ENCODE data around the gene SPRYD3.

The SPRYD3 gene

GRCh38 chr12:53067993-53068770 lies 11.0 kb downstream of the SPRYD3 start:
- Histone ChIP-seq H2BK15ac (ENCODE audit: low read depth, poor library complexity, severe bottlenecking) (no peak overlapping the region), H3K36me3 (ENCODE audit: control insufficient read depth in 1 of 2, insufficient read depth in 2 of 2, low read depth in 1 of 2, low read length in 2 of 2) (peaks cover 37 to 69% of the 10 kb centered on the region in 2 experiments), H3K4ac (ENCODE audit: low read depth in 1 of 2, low read length in 2 of 2) (no peak overlapping the region), H2AK5ac (ENCODE audit: low read length, severe bottlenecking) (no peak overlapping the region), H3K27me3 (ENCODE audit: control insufficient read depth in 1 of 2, insufficient read depth in 1 of 2, low read length in 2 of 2) (no peaks in the 10 kb centered on the region), H3K23ac (ENCODE audit: low read length in 2 of 2) (no peak overlapping the region), H2BK120ac (ENCODE audit: low read depth, low read length) (no peak overlapping the region), H3K4me2 (ENCODE audit: low read length, poor library complexity, severe bottlenecking) (no peak overlapping the region), H2BK12ac (ENCODE audit: low read length in 2 of 2) (no peak overlapping the region), H3K4me1 (ENCODE audit: control insufficient read depth, insufficient read depth, low read depth, low read length) (peaks cover 29% of the 10 kb centered on the region), H4K8ac (ENCODE audit: low read length) (no peak overlapping the region), H2BK5ac (ENCODE audit: low read depth, low read length, poor library complexity, severe bottlenecking) (no peak overlapping the region), H3K14ac (ENCODE audit: low read length in 2 of 2) (no peak overlapping the region), H3K9ac (ENCODE audit: low read length) (peak overlapping the region; percentile 48), H4K91ac (ENCODE audit: low read length) (no peak overlapping the region), H3K27ac (ENCODE audit: low read length, poor library complexity, severe bottlenecking) (no peak overlapping the region), H2AFZ (ENCODE audit: low read depth, low read length) (no peak overlapping the region), H3K18ac (ENCODE audit: low read depth in 1 of 2, low read length in 2 of 2) (no peak overlapping the region), H3K4me3 (ENCODE audit: insufficient read depth in 1 of 2, low read depth in 1 of 2, low read length in 2 of 2) (no peak overlapping the region), H3K79me1 (replicated peaks; ENCODE audit: low read length, poor library complexity, severe bottlenecking) (peaks cover 12% of the 10 kb centered on the region), H3K9me3 (ENCODE audit: control insufficient read depth, low read length) (no peaks in the 10 kb centered on the region)
- DNase-seq: no peak
- 92% methylated on average over 13 of the region's 13 CpGs for WGBS

DNA sequence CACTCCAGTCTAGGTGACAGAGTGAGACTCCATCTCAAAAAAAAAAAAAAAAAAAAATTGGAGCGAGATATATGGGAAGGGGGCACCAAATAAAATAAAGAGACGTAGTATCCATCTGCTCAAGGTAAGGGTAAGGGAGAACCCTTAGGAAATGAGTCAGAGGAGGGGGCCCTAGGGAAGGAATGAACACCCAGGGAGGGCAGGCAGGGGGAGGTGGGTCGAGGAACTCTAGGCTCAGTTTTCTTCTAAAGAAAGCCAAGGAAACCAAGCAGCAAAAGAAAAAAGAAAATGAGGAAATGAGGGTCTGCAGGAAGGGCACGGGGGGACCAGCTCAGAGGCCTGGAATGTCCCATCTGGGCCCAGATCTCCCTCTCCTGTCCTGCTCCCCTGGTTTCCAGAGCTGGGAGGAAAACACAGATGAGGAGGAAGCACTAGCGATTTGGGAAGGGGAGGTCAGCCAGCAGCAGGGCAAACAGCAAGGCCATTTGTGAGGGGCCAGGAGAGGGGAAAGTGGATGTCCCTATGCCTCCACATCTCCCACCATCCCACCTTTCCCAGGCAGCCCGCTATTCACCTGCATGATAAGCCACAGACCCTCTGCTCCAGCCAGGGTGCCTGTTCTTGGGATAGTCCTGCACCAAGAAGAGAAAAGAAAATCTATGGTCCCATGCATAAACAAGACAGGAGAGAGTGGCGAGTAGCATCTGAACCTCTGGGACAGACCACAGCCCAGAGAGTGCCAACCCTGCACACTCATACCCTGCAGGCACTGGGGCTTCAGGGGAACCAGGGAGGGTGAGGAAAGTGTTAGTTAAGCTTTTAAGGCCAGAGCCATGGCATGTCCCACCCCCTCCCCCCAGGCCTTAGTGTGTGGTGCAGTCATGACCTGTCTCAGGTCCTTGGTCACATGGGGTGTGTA lies 11.9 kb downstream of the SPRYD3 start:
- Histone ChIP-seq H3K79me1 (replicated peaks; ENCODE audit: low read length, poor library complexity, severe bottlenecking) (peaks cover 8% of the 10 kb centered on the region), H3K9me3 (ENCODE audit: control insufficient read depth, low read length) (no peaks in the 10 kb centered on the region)

GRCh38 chr12:53065975-53066931 lies 12.9 kb downstream of the SPRYD3 start:
- no peak overlapping the region for H3K27ac ChIP-seq (ENCODE audit: low read length, poor library complexity, severe bottlenecking)
- H3K36me3 ChIP-seq (ENCODE audit: control insufficient read depth in 1 of 2, insufficient read depth in 2 of 2, low read depth in 1 of 2, low read length in 2 of 2): peaks cover 49 to 75% of the 10 kb centered on the region in 2 experiments
- peak overlapping the region in 1 of 2 experiments; percentile 35 for H3K14ac ChIP-seq (ENCODE audit: low read length in 2 of 2)
- peak overlapping the region; percentile 77 for H4K91ac ChIP-seq (ENCODE audit: low read length)
- H3K23ac ChIP-seq (ENCODE audit: low read length in 2 of 2): no peak overlapping the region
- H3K18ac ChIP-seq (ENCODE audit: low read depth in 1 of 2, low read length in 2 of 2): peak overlapping the region; percentile 65 to 75
- H3K4me3 ChIP-seq (ENCODE audit: insufficient read depth in 1 of 2, low read depth in 1 of 2, low read length in 2 of 2): peak overlapping the region; percentile 15 to 67
- peaks cover 5% of the 10 kb centered on the region for H3K79me1 ChIP-seq (replicated peaks; ENCODE audit: low read length, poor library complexity, severe bottlenecking)
- 52% methylated on average over 19 of the region's 24 CpGs for WGBS
- peak overlapping the region; percentile 86 for H3K9ac ChIP-seq (ENCODE audit: low read length)
- H2BK15ac ChIP-seq (ENCODE audit: low read depth, poor library complexity, severe bottlenecking): no peak overlapping the region
- peak overlapping the region; percentile 13 to 41 for H3K4ac ChIP-seq (ENCODE audit: low read depth in 1 of 2, low read length in 2 of 2)
- H3K4me2 ChIP-seq (ENCODE audit: low read length, poor library complexity, severe bottlenecking): no peak overlapping the region
- DNase-seq: peak; percentile 83
- no peaks in the 10 kb centered on the region for H3K9me3 ChIP-seq (ENCODE audit: control insufficient read depth, low read length)
- H3K4me1 ChIP-seq (ENCODE audit: control insufficient read depth, insufficient read depth, low read depth, low read length): peaks cover 30% of the 10 kb centered on the region
- H2BK12ac ChIP-seq (ENCODE audit: low read length in 2 of 2): peak overlapping the region; percentile 75 to 94
- H4K8ac ChIP-seq (ENCODE audit: low read length): peak overlapping the region; percentile 70
- peak overlapping the region; percentile 43 for H2AK5ac ChIP-seq (ENCODE audit: low read length, severe bottlenecking)
- no peaks in the 10 kb centered on the region for H3K27me3 ChIP-seq (ENCODE audit: control insufficient read depth in 1 of 2, insufficient read depth in 1 of 2, low read length in 2 of 2)
- no peak overlapping the region for H2BK5ac ChIP-seq (ENCODE audit: low read depth, low read length, poor library complexity, severe bottlenecking)
- no peak overlapping the region for H2BK120ac ChIP-seq (ENCODE audit: low read depth, low read length)
- H2AFZ ChIP-seq (ENCODE audit: low read depth, low read length): no peak overlapping the region

More for the DNA sequence above, 11.9 kb downstream of the SPRYD3 start:
- H3K14ac ChIP-seq (ENCODE audit: low read length in 2 of 2): peak overlapping the region in 1 of 2 experiments; percentile 29
- H3K36me3 ChIP-seq (ENCODE audit: control insufficient read depth in 1 of 2, insufficient read depth in 2 of 2, low read depth in 1 of 2, low read length in 2 of 2): peaks cover 38 to 71% of the 10 kb centered on the region in 2 experiments
- H3K23ac ChIP-seq (ENCODE audit: low read length in 2 of 2): no peak overlapping the region
- H3K4me3 ChIP-seq (ENCODE audit: insufficient read depth in 1 of 2, low read depth in 1 of 2, low read length in 2 of 2): no peak overlapping the region
- peak overlapping the region in 1 of 2 experiments; percentile 18 for H3K4ac ChIP-seq (ENCODE audit: low read depth in 1 of 2, low read length in 2 of 2)
- peak overlapping the region in 1 of 2 experiments; percentile 23 for H3K18ac ChIP-seq (ENCODE audit: low read depth in 1 of 2, low read length in 2 of 2)
- no peak overlapping the region for H2BK15ac ChIP-seq (ENCODE audit: low read depth, poor library complexity, severe bottlenecking)
- peak overlapping the region; percentile 28 for H4K8ac ChIP-seq (ENCODE audit: low read length)
- no peak overlapping the region for H3K4me2 ChIP-seq (ENCODE audit: low read length, poor library complexity, severe bottlenecking)
- no peak overlapping the region for H2AFZ ChIP-seq (ENCODE audit: low read depth, low read length)
- H3K4me1 ChIP-seq (ENCODE audit: control insufficient read depth, insufficient read depth, low read depth, low read length): peaks cover 29% of the 10 kb centered on the region
- no peak overlapping the region for H4K91ac ChIP-seq (ENCODE audit: low read length)
- H3K27ac ChIP-seq (ENCODE audit: low read length, poor library complexity, severe bottlenecking): no peak overlapping the region
- H3K27me3 ChIP-seq (ENCODE audit: control insufficient read depth in 1 of 2, insufficient read depth in 1 of 2, low read length in 2 of 2): no peaks in the 10 kb centered on the region
- H2BK12ac ChIP-seq (ENCODE audit: low read length in 2 of 2): no peak overlapping the region
- H3K9ac ChIP-seq (ENCODE audit: low read length): peak overlapping the region; percentile 48
- H2BK120ac ChIP-seq (ENCODE audit: low read depth, low read length): no peak overlapping the region
- DNase-seq: no peak
- H2BK5ac ChIP-seq (ENCODE audit: low read depth, low read length, poor library complexity, severe bottlenecking): no peak overlapping the region
- WGBS: 61% methylated on average over 6 of the region's 7 CpGs
- no peak overlapping the region for H2AK5ac ChIP-seq (ENCODE audit: low read length, severe bottlenecking)

All from mesenchymal stem cell (in vitro differentiated cells and primary cell).